ENCODE measurements around the gene APOBEC3A. TPM values are rescaled to one million over a fixed set of nuclear protein-coding genes. Genes with fewer than 3 reads are reported as not detected.

Gene APOBEC3A
- total RNA-seq, result 9.0 TPM
- long read RNA-seq, transcript APOBEC3A-201 (5 exons, 1,444 nt), result major isoform, 5 of 9 reads
- long read RNA-seq, partial matches to known transcripts, result 0 of 9 reads
- long read RNA-seq, other reads (novel, unspliced or antisense), result 2 of 9 reads

- H3K27ac ChIP-seq, result no peak within 1 kb of the TSS
- H3K4me1 ChIP-seq, result peaks cover 3% of the 10 kb centered on the region
- ATAC-seq (peak; percentile 80), DNase-seq (no peak)
- TF ChIP-seq, protein P1, sequence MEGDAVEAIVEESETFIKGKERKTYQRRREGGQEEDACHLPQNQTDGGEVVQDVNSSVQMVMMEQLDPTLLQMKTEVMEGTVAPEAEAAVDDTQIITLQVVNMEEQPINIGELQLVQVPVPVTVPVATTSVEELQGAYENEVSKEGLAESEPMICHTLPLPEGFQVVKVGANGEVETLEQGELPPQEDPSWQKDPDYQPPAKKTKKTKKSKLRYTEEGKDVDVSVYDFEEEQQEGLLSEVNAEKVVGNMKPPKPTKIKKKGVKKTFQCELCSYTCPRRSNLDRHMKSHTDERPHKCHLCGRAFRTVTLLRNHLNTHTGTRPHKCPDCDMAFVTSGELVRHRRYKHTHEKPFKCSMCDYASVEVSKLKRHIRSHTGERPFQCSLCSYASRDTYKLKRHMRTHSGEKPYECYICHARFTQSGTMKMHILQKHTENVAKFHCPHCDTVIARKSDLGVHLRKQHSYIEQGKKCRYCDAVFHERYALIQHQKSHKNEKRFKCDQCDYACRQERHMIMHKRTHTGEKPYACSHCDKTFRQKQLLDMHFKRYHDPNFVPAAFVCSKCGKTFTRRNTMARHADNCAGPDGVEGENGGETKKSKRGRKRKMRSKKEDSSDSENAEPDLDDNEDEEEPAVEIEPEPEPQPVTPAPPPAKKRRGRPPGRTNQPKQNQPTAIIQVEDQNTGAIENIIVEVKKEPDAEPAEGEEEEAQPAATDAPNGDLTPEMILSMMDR (IDR thresholded peaks at IDR 0.05), result no peak
- intact Hi-C loops (cut with DNase I), result no loop called here
- no peaks in the 10 kb centered on the region for H3K36me3 ChIP-seq
- H3K27me3 ChIP-seq, result no peaks in the 10 kb centered on the region
- no peaks in the 10 kb centered on the region for H3K9me3 ChIP-seq
- H3K4me3 ChIP-seq, result no peak within 1 kb of the TSS
Measured at GRCh38 chr22:38957046-38957770, at the start of gene APOBEC3A. TSS of gene APOBEC3A (plus strand) at chr22:38957609. CDS start at chr22:38957692, 83 bp downstream.

DNA sequence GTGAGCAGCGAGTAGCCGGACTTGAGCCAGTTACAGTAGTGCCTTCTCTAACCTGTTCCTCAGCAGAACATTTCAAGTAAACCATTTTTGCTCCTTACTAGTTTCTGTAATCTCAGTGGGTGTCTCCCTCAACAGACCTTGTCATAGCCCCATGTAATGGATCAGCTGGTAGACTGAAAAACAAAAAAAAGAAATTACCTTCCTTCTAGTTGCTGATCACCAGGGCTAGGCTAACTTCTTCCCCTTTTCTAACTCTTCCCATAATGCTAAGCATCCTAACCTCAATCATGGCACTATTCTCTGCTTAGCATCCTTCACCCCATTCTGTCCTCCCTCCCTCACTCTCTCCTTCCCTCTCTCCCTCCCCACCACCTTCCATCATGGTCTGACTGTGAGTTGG is 49.6 kb upstream of the APOBEC3A start:
- intact Hi-C loops (cut with DNase I), result no loop called here
- TF ChIP-seq, protein P1 (IDR thresholded peaks at IDR 0.05), result no peak
- ATAC-seq, result no peak

GRCh38 chr22:38911434-38911833 is 46.0 kb upstream of the APOBEC3A start:
- H3K9me3 ChIP-seq, result no peaks in the 10 kb centered on the region
- DNase-seq (no peak), ATAC-seq (no peak)
- H3K4me1 ChIP-seq, result no peaks in the 10 kb centered on the region
- H3K27me3 ChIP-seq, result peaks cover 14% of the 10 kb centered on the region
- H3K27ac ChIP-seq, result no peak overlapping the region
- H3K36me3 ChIP-seq, result no peaks in the 10 kb centered on the region
- TF ChIP-seq, protein P1 (IDR thresholded peaks at IDR 0.05), result no peak
- intact Hi-C loops (cut with DNase I), result no loop called here
- H3K4me3 ChIP-seq, result no peak overlapping the region

More for the DNA sequence above, 49.6 kb upstream of the APOBEC3A start:
- Histone ChIP-seq H3K4me3 (no peak overlapping the region), H3K9me3 (no peaks in the 10 kb centered on the region), H3K4me1 (no peaks in the 10 kb centered on the region), H3K27ac (no peak overlapping the region), H3K36me3 (no peaks in the 10 kb centered on the region), H3K27me3 (peaks cover 14% of the 10 kb centered on the region)
- no peak for DNase-seq

GRCh38 chr22:38919631-38920190 is 37.7 kb upstream of the APOBEC3A start:
- DNase-seq (no peak), ATAC-seq (no peak)
- intact Hi-C loops (cut with DNase I), result no loop called here
- Histone ChIP-seq H3K27me3 (peaks cover 6% of the 10 kb centered on the region), H3K4me3 (no peak overlapping the region), H3K9me3 (no peaks in the 10 kb centered on the region), H3K36me3 (no peaks in the 10 kb centered on the region), H3K4me1 (peaks cover 10% of the 10 kb centered on the region), H3K27ac (no peak overlapping the region)
- TF ChIP-seq, protein P1 (IDR thresholded peaks at IDR 0.05), result no peak

DNA sequence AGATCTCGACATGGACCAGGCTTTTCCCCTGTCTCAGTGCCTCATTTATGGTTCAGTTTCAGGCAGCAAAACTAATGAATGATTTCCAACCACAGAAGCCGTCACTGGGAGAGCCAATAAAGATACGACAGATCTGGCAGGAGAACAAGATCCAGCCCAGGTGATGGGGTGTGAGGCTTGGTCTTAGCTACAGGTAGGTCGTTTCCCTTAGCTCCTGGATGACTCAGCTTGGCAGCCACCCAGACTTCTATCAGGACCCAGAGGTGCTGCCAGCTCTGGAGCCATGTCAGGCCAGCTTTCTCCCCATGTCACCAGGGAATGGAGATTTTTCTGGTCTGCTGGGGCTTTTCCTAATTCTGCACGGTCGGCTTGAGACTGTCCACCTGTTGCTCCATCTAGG is 36.3 kb upstream of the APOBEC3A start:
- TF ChIP-seq, protein P1 (IDR thresholded peaks at IDR 0.05), result no peak
- Histone ChIP-seq H3K4me1 (peaks cover 18% of the 10 kb centered on the region), H3K9me3 (no peaks in the 10 kb centered on the region), H3K27me3 (peaks cover 6% of the 10 kb centered on the region), H3K4me3 (no peak overlapping the region), H3K27ac (no peak overlapping the region), H3K36me3 (no peaks in the 10 kb centered on the region)
- intact Hi-C loops (cut with DNase I), result no loop called here
- DNase-seq (no peak), ATAC-seq (peak; percentile 3)

Data from upper lobe of right lung (tissue), 1 donor.